Type B pancreatic cell (in vitro differentiated cells): ENCODE results near the gene DHRS7C. TPM values are rescaled to one million over a fixed set of nuclear protein-coding genes. Genes with fewer than 3 reads are reported as not detected.

ENCODE experiments used
- DNase-seq: peaks from one replicate; pipeline ENCODE4 v3.0.0; 2021; ENCODE audit warnings: mixed read lengths; ENCODE audit not compliant: unreplicated experiment; ENCODE audit errors: extremely low spot score
- H3K27ac Mint-ChIP-seq: 2 replicates; pipeline ENCODE4 v1.8.0; 2021; ENCODE audit warnings: mild to moderate bottlenecking, mixed read lengths
- H3K27me3 Mint-ChIP-seq: 2 replicates; pipeline ENCODE4 v1.8.0; 2021; ENCODE audit warnings: mixed read lengths
- H3K36me3 Mint-ChIP-seq: 2 replicates; pipeline ENCODE4 v1.8.0; 2021; ENCODE audit warnings: mixed read lengths
- H3K4me1 Mint-ChIP-seq: one replicate; pipeline ENCODE4 v1.8.0; 2021; ENCODE audit warnings: mixed read lengths; ENCODE audit not compliant: unreplicated experiment
- H3K4me3 Mint-ChIP-seq: 2 replicates; pipeline ENCODE4 v1.8.0; 2021; ENCODE audit warnings: mild to moderate bottlenecking, mixed read lengths
- H3K9me3 Mint-ChIP-seq: 2 replicates; pipeline ENCODE4 v1.8.0; 2021; ENCODE audit warnings: mixed read lengths
- long read RNA-seq: library from polyadenylated mRNA; unstranded; transcript quantifications from one replicate; pipeline ENCODE4 v2.0.0, GENCODE V29; 2020
- total RNA-seq: library from RNA; stranded (reverse); gene quantifications from 2 replicates; pipeline ENCODE4 v1.2.1, GENCODE V29; 2021; ENCODE audit warnings: low replicate concordance
- TF ChIP-seq, protein P1 (sequence below): fragments of 200-600 bp; sonication (generic); conservative IDR thresholded peaks from 2 replicates; pipeline ENCODE4 v1.5.0; 2021; ENCODE audit warnings: antibody characterized with exemption, mild to moderate bottlenecking

Gene DHRS7C, protein sequence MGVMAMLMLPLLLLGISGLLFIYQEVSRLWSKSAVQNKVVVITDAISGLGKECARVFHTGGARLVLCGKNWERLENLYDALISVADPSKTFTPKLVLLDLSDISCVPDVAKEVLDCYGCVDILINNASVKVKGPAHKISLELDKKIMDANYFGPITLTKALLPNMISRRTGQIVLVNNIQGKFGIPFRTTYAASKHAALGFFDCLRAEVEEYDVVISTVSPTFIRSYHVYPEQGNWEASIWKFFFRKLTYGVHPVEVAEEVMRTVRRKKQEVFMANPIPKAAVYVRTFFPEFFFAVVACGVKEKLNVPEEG
- not detected in 2 replicates for total RNA-seq
- long read RNA-seq: 0 reads

DNA sequence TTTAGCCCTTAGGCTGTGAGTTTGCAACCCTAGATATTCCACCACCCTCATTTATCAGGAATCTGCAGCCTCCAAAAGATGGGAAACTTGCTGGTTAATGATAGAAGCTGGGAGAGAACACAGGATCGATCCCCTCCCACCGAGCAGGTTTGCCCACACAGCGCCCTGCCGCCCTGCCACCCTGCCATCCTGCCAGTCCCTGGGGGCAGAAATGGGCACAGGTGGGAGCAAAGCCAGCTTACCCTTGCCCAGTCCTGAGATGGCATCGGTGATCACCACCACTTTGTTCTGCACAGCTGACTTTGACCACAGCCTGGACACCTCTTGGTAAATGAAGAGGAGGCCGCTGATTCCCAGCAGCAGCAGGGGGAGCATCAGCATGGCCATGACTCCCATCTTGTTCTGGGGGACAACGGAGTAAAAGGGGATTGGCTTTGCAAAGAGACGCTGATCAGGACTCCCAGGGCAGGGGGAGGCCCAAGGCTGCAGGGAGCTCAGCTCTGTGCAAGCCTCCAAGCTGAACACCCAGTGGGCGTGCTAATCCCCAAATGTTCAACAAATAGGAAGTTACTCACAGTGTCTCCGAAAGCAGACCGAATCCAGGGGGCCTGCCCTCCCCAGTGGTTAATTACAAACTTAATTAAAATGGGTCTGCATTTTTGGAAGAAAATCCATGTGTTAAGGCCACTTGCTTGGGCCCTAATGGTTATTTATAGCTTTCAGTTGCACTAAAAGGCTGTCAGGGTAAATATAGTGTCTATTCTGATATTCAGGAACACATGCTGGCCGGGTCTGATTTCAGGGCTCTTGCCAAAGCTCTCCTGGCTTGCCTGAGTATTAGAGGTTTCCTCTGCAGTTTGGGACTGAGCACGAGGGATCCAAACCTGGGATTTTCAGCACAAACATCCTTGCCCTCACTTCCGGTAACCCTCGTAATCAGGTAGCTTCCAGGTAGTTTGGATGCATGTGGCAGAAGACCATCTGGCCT lies at the start of gene DHRS7C:
DHRS7C (minus strand) TSS at position 704 of the 988 bp plus-strand sequence; CDS start at position 396, 308 bp downstream.
- no peak within 1 kb of the TSS for H3K4me3 Mint-ChIP-seq
- DNase-seq: no peak
- H3K9me3 Mint-ChIP-seq: no peaks in the 10 kb centered on the region
- no peak within 1 kb of the TSS for H3K27ac Mint-ChIP-seq
- H3K36me3 Mint-ChIP-seq: no peaks in the 10 kb centered on the region
- TF ChIP-seq, protein P1, sequence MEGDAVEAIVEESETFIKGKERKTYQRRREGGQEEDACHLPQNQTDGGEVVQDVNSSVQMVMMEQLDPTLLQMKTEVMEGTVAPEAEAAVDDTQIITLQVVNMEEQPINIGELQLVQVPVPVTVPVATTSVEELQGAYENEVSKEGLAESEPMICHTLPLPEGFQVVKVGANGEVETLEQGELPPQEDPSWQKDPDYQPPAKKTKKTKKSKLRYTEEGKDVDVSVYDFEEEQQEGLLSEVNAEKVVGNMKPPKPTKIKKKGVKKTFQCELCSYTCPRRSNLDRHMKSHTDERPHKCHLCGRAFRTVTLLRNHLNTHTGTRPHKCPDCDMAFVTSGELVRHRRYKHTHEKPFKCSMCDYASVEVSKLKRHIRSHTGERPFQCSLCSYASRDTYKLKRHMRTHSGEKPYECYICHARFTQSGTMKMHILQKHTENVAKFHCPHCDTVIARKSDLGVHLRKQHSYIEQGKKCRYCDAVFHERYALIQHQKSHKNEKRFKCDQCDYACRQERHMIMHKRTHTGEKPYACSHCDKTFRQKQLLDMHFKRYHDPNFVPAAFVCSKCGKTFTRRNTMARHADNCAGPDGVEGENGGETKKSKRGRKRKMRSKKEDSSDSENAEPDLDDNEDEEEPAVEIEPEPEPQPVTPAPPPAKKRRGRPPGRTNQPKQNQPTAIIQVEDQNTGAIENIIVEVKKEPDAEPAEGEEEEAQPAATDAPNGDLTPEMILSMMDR: no peak
- H3K27me3 Mint-ChIP-seq: peaks cover 6% of the 10 kb centered on the region
- H3K4me1 Mint-ChIP-seq: peaks cover 17% of the 10 kb centered on the region

DNA sequence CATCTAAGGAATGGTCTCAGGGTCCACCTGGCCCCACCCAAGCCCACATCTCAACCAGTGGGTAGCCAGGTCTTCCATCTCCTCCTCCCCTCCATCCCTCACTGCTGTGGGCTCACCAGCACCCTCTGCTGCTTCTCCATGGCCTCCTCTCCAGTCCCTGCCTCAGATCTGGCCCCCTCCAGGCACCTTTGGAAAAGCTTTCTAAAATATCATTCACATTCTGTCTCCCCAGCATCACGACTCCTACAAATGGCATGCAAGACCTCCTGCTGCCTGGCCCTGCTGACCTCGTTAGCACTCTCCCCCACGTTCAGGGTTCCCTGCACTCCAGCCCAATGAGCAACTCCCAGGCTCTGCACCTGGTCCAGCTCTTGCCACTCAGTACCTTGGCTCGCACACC lies 48.0 kb upstream of the DHRS7C start:
- Mint-ChIP-seq H3K27ac (no peak overlapping the region), H3K4me1 (no peaks in the 10 kb centered on the region), H3K27me3 (peaks cover 53% of the 10 kb centered on the region), H3K4me3 (no peak overlapping the region), H3K9me3 (peaks cover 5% of the 10 kb centered on the region), H3K36me3 (no peaks in the 10 kb centered on the region)
- DNase-seq: no peak
- TF ChIP-seq, protein P1: no peak

DNA sequence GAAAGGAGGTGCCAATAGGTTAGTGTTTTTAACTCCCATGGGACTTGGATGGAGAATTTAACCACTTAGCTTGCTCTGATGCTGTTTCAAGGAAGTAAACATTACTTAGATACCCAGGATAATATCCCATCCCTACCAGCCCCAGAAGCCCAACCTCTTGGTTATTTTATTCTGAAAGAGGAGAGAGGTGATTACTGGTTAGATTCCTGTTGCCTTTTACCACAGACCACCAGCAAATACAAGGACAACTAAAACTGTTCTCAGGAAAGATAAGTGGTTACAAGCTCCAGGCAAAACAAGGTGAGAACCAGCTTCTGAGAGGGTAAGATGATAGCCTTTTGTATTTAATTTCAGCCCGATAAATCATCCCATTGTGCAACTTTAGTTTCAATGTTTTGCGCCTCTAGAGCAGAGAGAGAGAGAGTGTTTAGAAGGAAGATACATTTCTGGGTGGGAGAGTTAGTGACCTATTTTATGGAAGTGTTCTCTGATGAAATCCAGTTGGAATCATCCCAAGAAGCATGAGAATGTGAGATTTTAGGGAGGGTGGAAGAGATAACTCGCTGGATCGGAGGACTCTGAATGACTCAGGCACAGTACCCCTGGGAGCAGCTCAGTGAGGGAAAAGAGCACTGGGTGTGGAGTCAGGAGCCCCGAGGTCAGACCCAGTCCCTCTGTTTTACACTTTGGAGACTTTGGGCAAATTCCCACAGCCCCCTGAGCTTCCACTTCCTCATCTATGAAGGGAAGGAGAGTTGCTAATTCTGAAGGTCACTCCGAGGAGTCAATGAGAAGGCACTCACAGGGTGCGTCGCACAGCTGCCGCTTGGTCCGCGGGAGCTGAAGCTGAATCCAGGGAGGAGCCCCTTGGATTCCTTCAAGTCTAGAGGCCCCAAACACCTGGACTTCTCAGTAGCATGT lies 46.4 kb upstream of the DHRS7C start:
- H3K27ac Mint-ChIP-seq: no peak overlapping the region
- H3K4me1 Mint-ChIP-seq: no peaks in the 10 kb centered on the region
- H3K9me3 Mint-ChIP-seq: peaks cover 5% of the 10 kb centered on the region
- H3K27me3 Mint-ChIP-seq: peaks cover 44% of the 10 kb centered on the region
- TF ChIP-seq, protein P1: no peak
- no peak for DNase-seq
- H3K4me3 Mint-ChIP-seq: no peak overlapping the region
- H3K36me3 Mint-ChIP-seq: no peaks in the 10 kb centered on the region

DNA sequence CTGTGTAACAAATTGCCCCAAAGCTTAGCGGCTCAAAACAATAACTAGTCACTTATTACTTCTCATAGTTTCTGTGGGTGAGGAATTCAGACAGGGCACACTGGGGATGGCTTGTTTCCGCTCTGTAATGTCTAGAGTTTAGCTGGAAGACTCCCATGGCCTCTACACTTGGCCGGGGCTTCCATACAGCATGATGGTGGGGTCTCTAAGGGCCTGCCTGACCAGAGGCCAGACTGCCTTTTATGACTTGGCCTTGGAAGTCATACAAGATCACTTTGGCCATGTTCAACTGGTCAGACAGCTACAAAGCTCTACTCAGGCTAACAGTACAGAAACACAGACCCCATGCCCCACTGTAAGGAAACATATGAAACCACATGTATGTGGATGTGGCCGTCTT lies 42.5 kb upstream of the DHRS7C start:
- Mint-ChIP-seq H3K4me1 (no peaks in the 10 kb centered on the region), H3K27ac (no peak overlapping the region), H3K27me3 (peaks cover 31% of the 10 kb centered on the region), H3K36me3 (no peaks in the 10 kb centered on the region), H3K9me3 (peaks cover 5% of the 10 kb centered on the region), H3K4me3 (no peak overlapping the region)
- DNase-seq: no peak
- TF ChIP-seq, protein P1: no peak

DNA sequence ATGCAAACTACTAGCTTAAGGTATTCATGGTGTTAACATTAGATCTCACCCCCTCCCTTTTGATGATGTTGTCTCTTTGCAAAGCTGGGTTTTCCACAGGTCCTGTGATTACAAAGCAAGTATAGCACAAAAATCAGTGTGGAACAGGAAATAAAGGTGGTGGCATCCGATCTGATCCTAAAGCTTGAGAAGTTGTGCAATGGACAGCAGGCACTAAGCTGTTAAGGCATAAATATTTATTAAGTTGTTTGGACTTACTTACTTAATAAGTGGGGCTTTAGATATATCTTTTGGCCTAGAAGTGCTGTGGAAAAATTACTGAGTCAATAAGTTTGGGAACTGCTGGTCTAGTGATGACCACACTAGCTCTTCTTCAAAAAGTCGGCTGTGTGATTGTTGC lies 39.3 kb upstream of the DHRS7C start:
- H3K4me1 Mint-ChIP-seq: no peaks in the 10 kb centered on the region
- peaks cover 19% of the 10 kb centered on the region for H3K27me3 Mint-ChIP-seq
- H3K9me3 Mint-ChIP-seq: no peaks in the 10 kb centered on the region
- no peak overlapping the region for H3K27ac Mint-ChIP-seq
- TF ChIP-seq, protein P1: no peak
- no peak for DNase-seq
- H3K36me3 Mint-ChIP-seq: no peaks in the 10 kb centered on the region
- no peak overlapping the region for H3K4me3 Mint-ChIP-seq
